Measurements from ENCODE around the gene AK9.

Gene AK9

GRCh38 chr6:109623288-109623687, 67.7 kb downstream of the AK9 start:
- Histone ChIP-seq H3K36me3 (no peaks in the 10 kb centered on the region), H3K27me3 (no peaks in the 10 kb centered on the region), H3K9me3 (no peaks in the 10 kb centered on the region), H3K27ac (no peak overlapping the region), H3K4me3 (ENCODE audit: low read depth in 1 of 2, low read length in 1 of 2) (no peak overlapping the region), H3K4me1 (ENCODE audit: control insufficient read depth in 1 of 2, insufficient read depth in 1 of 2, low read depth in 1 of 2, low read length in 1 of 2) (peaks cover 0 to 11% of the 10 kb centered on the region in 2 experiments)
- no peak for TF ChIP-seq CTCF (IDR thresholded peaks at IDR 0.05)

GRCh38 chr6:109612268-109612667, 78.7 kb downstream of the AK9 start:
- H3K4me3 ChIP-seq (ENCODE audit: low read depth in 1 of 2, low read length in 1 of 2), result no peak overlapping the region
- no peak for TF ChIP-seq CTCF (IDR thresholded peaks at IDR 0.05)
- no peaks in the 10 kb centered on the region for H3K36me3 ChIP-seq
- H3K9me3 ChIP-seq, result no peaks in the 10 kb centered on the region
- no peaks in the 10 kb centered on the region for H3K4me1 ChIP-seq (ENCODE audit: control insufficient read depth in 1 of 2, insufficient read depth in 1 of 2, low read depth in 1 of 2, low read length in 1 of 2)
- H3K27ac ChIP-seq, result no peak overlapping the region
- H3K27me3 ChIP-seq, result no peaks in the 10 kb centered on the region

- Histone ChIP-seq H3K9me3 (no peaks in the 10 kb centered on the region), H3K27ac (no peak overlapping the region), H3K27me3 (no peaks in the 10 kb centered on the region), H3K4me1 (ENCODE audit: control insufficient read depth in 1 of 2, insufficient read depth in 1 of 2, low read depth in 1 of 2, low read length in 1 of 2) (no peaks in the 10 kb centered on the region), H3K4me3 (ENCODE audit: low read depth in 1 of 2, low read length in 1 of 2) (no peak overlapping the region), H3K36me3 (no peaks in the 10 kb centered on the region)
- TF ChIP-seq CTCF (IDR thresholded peaks at IDR 0.05), result no peak
These were observed 79.5 kb downstream of the AK9 start for GRCh38 chr6:109611502-109611901.

GRCh38 chr6:109610590-109610989, 80.4 kb downstream of the AK9 start:
- TF ChIP-seq CTCF (IDR thresholded peaks at IDR 0.05), result no peak
- Histone ChIP-seq H3K9me3 (no peaks in the 10 kb centered on the region), H3K36me3 (no peaks in the 10 kb centered on the region), H3K4me1 (ENCODE audit: control insufficient read depth in 1 of 2, insufficient read depth in 1 of 2, low read depth in 1 of 2, low read length in 1 of 2) (no peaks in the 10 kb centered on the region), H3K27ac (no peak overlapping the region), H3K27me3 (no peaks in the 10 kb centered on the region), H3K4me3 (ENCODE audit: low read depth in 1 of 2, low read length in 1 of 2) (no peak overlapping the region)

GRCh38 chr6:109609737-109610136, 81.3 kb downstream of the AK9 start:
- Histone ChIP-seq H3K4me3 (ENCODE audit: low read depth in 1 of 2, low read length in 1 of 2) (no peak overlapping the region), H3K9me3 (no peaks in the 10 kb centered on the region), H3K36me3 (no peaks in the 10 kb centered on the region), H3K27ac (no peak overlapping the region), H3K27me3 (no peaks in the 10 kb centered on the region), H3K4me1 (ENCODE audit: control insufficient read depth in 1 of 2, insufficient read depth in 1 of 2, low read depth in 1 of 2, low read length in 1 of 2) (no peaks in the 10 kb centered on the region)
- TF ChIP-seq CTCF (IDR thresholded peaks at IDR 0.05), result no peak

- no peaks in the 10 kb centered on the region for H3K27me3 ChIP-seq
- no peaks in the 10 kb centered on the region for H3K36me3 ChIP-seq
- no peak for TF ChIP-seq CTCF (IDR thresholded peaks at IDR 0.05)
- no peak overlapping the region for H3K4me3 ChIP-seq (ENCODE audit: low read depth in 1 of 2, low read length in 1 of 2)
- H3K9me3 ChIP-seq, result no peaks in the 10 kb centered on the region
- no peaks in the 10 kb centered on the region for H3K4me1 ChIP-seq (ENCODE audit: control insufficient read depth in 1 of 2, insufficient read depth in 1 of 2, low read depth in 1 of 2, low read length in 1 of 2)
- H3K27ac ChIP-seq, result no peak overlapping the region
These were observed 84.6 kb downstream of the AK9 start for GRCh38 chr6:109606359-109606758.

Data from neutrophil (primary cell).